GM12801 (cell line): ENCODE data around the gene C1S.

Experiments
- TF ChIP-seq, protein P1 (sequence below): IDR thresholded peaks from one replicate; pipeline ENCODE4 v1.5.1; 2011; ENCODE audit warnings: control low read depth; ENCODE audit not compliant: insufficient read length; ENCODE audit errors: extremely low read depth

C1S gene

DNA sequence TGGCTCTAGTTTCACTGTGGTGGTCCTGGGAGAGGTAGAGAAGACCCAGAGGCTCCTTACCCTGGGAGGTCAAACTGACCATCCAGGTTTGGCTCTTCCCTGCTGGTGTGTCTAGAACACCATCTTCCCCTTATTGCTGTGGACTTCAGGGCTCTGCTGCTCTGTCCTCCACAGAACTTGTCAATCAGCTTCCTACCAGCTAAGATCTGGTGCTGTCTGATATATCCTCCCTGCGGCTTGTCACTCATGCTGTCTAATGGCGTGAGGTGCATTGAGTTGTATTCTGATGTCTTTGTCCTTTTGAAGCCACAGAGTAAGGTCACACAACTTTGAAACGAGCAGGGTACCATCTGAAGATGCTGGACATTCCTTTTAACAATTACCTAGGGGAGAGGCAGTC lies 55.7 kb downstream of the C1S start:
- TF ChIP-seq, protein P1, sequence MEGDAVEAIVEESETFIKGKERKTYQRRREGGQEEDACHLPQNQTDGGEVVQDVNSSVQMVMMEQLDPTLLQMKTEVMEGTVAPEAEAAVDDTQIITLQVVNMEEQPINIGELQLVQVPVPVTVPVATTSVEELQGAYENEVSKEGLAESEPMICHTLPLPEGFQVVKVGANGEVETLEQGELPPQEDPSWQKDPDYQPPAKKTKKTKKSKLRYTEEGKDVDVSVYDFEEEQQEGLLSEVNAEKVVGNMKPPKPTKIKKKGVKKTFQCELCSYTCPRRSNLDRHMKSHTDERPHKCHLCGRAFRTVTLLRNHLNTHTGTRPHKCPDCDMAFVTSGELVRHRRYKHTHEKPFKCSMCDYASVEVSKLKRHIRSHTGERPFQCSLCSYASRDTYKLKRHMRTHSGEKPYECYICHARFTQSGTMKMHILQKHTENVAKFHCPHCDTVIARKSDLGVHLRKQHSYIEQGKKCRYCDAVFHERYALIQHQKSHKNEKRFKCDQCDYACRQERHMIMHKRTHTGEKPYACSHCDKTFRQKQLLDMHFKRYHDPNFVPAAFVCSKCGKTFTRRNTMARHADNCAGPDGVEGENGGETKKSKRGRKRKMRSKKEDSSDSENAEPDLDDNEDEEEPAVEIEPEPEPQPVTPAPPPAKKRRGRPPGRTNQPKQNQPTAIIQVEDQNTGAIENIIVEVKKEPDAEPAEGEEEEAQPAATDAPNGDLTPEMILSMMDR: no peak

GRCh38 chr12:7116916-7117315 lies 56.4 kb downstream of the C1S start:
- TF ChIP-seq, protein P1: no peak

GRCh38 chr12:7117670-7118069 lies 57.2 kb downstream of the C1S start:
- TF ChIP-seq, protein P1: no peak

DNA sequence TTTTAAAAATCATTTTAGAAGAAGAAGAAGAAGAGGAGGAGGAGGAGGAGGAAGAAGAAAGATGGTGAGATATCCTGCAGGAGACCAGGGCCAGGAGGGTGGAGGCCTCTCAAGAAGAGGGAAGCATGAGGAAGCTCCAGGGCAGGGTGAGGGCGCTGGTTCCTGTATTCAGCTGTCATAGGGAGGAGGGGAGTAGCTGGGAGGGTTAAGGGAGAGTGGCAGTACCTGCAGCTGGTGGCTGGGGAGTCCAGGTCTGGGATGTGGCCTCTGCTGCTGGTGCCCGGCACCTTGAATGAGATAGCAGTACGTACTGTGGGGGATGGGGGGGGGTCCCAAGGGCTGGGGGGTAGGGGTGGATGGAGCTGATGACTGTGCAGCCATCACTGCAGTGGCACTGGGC lies 58.4 kb downstream of the C1S start:
- TF ChIP-seq, protein P1: no peak

- TF ChIP-seq, protein P1: no peak
These were observed 59.6 kb downstream of the C1S start for GRCh38 chr12:7120166-7120565.
